HepG2 (cell line): ENCODE data around the gene APOM. TPM values are rescaled to one million over a fixed set of nuclear protein-coding genes. Genes with fewer than 3 reads are reported as not detected.
A peak's percentile ranks its signal among the peaks of the same experiment; 100 is the strongest.

Source experiments
- GABPB1 ChIP-seq: IDR thresholded peaks from 2 replicates; pipeline ENCODE4 v1.6.1; 2016; ENCODE audit warnings: mild to moderate bottlenecking, missing genetic modification reagents, moderate library complexity, missing compliant biosample characterization
- TSC22D2 ChIP-seq: sonication (generic); formaldehyde crosslinking; IDR thresholded peaks from 2 replicates; pipeline ENCODE4 v1.5.1; 2020; ENCODE audit warnings: missing genetic modification reagents, mild to moderate bottlenecking, borderline replicate concordance
- ZNF230 ChIP-seq: sonication (generic); formaldehyde crosslinking; IDR thresholded peaks from 2 replicates; pipeline ENCODE4 v1.4.0; 2020; ENCODE audit warnings: mild to moderate bottlenecking, missing genetic modification reagents
- ZNF253 ChIP-seq: sonication (generic); formaldehyde crosslinking; IDR thresholded peaks from 2 replicates; pipeline ENCODE4 v1.8.0; 2022; ENCODE audit warnings: mild to moderate bottlenecking, missing genetic modification reagents, borderline replicate concordance
- ZNF678 ChIP-seq: sonication (generic); formaldehyde crosslinking; IDR thresholded peaks from 2 replicates; pipeline ENCODE4 v1.4.0; 2020; ENCODE audit warnings: mild to moderate bottlenecking, missing genetic modification reagents
- ZNF720 ChIP-seq: sonication (generic); formaldehyde crosslinking; IDR thresholded peaks from 2 replicates; pipeline ENCODE4 v1.4.0; 2020; ENCODE audit warnings: missing genetic modification reagents
- polyA plus RNA-seq, 8 experiments: library from polyadenylated mRNA; depleted of rRNA in 3 of 8; stranded (reverse) in 7 of 8; unstranded in 1 of 8; fragments of >200 nt; fragmentation: Illumina TruSeq in 4 of 8; extraction: Trizol in 4 of 8; gene quantifications; 2 replicates each; pipeline versions ENCODE4 v1.2.1 to v1.2.3, GENCODE V29; 2011 to 2016; ENCODE audit warnings: low read depth in 4 of 8, missing spikeins in 1 of 8, mixed read lengths in 1 of 8; ENCODE audit not compliant: insufficient read depth in 1 of 8
- total RNA-seq, 5 experiments: library from RNA; depleted of rRNA; stranded (reverse); fragments of >200 nt; fragmentation: Illumina TruSeq; extraction: Trizol; gene quantifications; 2 replicates each; pipeline ENCODE4 v1.2.3, GENCODE V29; 2016; ENCODE audit warnings: low read depth in 1 of 5
- TF ChIP-seq, protein P1 (sequence below): sonication (generic); formaldehyde crosslinking; IDR thresholded peaks from 2 replicates; pipeline ENCODE4 v1.4.0; 2020; ENCODE audit warnings: low read depth, missing genetic modification reagents
- TF ChIP-seq, protein P2 (sequence below): sonication (generic); formaldehyde crosslinking; IDR thresholded peaks from 2 replicates; pipeline ENCODE4 v1.4.0; 2020; ENCODE audit warnings: mild to moderate bottlenecking, missing genetic modification reagents, borderline replicate concordance
- TF ChIP-seq, protein P3 (sequence below): sonication (generic); formaldehyde crosslinking; IDR thresholded peaks from 2 replicates; pipeline ENCODE4 v1.8.0; 2022; ENCODE audit warnings: mild to moderate bottlenecking, missing genetic modification reagents, borderline replicate concordance
- TF ChIP-seq, protein P4 (sequence below): sonication (generic); formaldehyde crosslinking; IDR thresholded peaks from 2 replicates; pipeline ENCODE4 v1.5.1; 2020; ENCODE audit warnings: mild to moderate bottlenecking, missing genetic modification reagents, moderate library complexity
- TF ChIP-seq, protein P5 (sequence below): sonication (generic); formaldehyde crosslinking; IDR thresholded peaks from 2 replicates; pipeline ENCODE4 v1.4.0; 2020; ENCODE audit warnings: mild to moderate bottlenecking, missing genetic modification reagents

Gene APOM
- total and polyA plus RNA-seq, 2 of the 13 experiments (the other 11 are each of a cell fraction or from before 2014, with no cell fraction given): 98.2 to 1,140 TPM

DNA sequence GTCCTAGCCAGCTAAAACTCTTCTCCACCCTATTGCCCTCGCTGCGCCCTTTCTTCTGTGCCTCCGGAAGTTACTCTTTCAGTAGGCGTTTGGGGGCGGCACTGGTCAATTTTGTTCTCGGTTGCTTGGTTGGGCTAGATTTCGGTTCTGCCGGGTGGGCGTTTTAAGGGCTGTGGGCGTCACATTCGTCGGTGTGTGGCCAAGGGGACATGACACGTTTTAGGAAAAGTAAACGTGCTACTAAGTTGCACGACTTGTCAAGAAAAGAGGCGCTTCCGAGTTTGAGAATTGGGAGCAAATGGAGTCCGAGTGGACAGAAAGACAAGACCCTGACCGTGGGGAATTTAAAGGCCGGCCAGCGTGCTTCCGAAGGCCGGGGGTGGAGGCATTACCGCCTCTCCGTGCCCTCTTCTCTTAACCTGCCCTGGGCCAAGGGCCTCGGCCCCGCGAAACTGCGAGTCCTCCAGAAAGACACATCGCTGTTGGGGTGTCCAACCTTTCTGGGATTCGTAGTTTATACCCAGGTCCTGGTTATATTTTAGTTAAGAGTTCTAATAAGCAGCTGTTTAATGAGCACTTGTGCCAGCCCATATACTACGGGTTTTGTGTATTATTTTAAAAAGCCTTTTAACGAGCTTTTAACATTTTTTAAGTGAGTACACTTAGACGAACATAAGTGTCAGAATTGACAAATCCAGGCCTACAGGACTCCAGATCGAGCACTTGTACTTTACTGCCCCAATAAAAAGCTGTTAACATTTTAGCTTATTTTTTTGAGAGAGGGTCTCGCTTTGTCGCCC lies 2.6 kb upstream of the APOM start (continued):
- TF ChIP-seq, protein P1, sequence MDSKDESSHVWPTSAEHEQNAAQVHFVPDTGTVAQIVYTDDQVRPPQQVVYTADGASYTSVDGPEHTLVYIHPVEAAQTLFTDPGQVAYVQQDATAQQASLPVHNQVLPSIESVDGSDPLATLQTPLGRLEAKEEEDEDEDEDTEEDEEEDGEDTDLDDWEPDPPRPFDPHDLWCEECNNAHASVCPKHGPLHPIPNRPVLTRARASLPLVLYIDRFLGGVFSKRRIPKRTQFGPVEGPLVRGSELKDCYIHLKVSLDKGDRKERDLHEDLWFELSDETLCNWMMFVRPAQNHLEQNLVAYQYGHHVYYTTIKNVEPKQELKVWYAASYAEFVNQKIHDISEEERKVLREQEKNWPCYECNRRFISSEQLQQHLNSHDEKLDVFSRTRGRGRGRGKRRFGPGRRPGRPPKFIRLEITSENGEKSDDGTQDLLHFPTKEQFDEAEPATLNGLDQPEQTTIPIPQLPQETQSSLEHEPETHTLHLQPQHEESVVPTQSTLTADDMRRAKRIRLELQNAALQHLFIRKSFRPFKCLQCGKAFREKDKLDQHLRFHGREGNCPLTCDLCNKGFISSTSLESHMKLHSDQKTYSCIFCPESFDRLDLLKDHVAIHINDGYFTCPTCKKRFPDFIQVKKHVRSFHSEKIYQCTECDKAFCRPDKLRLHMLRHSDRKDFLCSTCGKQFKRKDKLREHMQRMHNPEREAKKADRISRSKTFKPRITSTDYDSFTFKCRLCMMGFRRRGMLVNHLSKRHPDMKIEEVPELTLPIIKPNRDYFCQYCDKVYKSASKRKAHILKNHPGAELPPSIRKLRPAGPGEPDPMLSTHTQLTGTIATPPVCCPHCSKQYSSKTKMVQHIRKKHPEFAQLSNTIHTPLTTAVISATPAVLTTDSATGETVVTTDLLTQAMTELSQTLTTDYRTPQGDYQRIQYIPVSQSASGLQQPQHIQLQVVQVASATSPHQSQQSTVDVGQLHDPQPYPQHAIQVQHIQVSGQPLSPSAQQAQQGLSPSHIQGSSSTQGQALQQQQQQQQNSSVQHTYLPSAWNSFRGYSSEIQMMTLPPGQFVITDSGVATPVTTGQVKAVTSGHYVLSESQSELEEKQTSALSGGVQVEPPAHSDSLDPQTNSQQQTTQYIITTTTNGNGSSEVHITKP (CRISPR knock-in tag): no peak
- TF ChIP-seq ZNF230 (CRISPR knock-in tag) (no peak), ZNF720 (peak; percentile 58; the same call in 1 of the 2 replicates), ZNF678 (CRISPR knock-in tag) (no peak), ZNF253 (CRISPR knock-in tag) (no peak), TSC22D2 (CRISPR knock-in tag) (no peak), GABPB1 (CRISPR knock-in tag) (no peak; the same call in 1 of the 2 replicates)
- TF ChIP-seq, protein P2, sequence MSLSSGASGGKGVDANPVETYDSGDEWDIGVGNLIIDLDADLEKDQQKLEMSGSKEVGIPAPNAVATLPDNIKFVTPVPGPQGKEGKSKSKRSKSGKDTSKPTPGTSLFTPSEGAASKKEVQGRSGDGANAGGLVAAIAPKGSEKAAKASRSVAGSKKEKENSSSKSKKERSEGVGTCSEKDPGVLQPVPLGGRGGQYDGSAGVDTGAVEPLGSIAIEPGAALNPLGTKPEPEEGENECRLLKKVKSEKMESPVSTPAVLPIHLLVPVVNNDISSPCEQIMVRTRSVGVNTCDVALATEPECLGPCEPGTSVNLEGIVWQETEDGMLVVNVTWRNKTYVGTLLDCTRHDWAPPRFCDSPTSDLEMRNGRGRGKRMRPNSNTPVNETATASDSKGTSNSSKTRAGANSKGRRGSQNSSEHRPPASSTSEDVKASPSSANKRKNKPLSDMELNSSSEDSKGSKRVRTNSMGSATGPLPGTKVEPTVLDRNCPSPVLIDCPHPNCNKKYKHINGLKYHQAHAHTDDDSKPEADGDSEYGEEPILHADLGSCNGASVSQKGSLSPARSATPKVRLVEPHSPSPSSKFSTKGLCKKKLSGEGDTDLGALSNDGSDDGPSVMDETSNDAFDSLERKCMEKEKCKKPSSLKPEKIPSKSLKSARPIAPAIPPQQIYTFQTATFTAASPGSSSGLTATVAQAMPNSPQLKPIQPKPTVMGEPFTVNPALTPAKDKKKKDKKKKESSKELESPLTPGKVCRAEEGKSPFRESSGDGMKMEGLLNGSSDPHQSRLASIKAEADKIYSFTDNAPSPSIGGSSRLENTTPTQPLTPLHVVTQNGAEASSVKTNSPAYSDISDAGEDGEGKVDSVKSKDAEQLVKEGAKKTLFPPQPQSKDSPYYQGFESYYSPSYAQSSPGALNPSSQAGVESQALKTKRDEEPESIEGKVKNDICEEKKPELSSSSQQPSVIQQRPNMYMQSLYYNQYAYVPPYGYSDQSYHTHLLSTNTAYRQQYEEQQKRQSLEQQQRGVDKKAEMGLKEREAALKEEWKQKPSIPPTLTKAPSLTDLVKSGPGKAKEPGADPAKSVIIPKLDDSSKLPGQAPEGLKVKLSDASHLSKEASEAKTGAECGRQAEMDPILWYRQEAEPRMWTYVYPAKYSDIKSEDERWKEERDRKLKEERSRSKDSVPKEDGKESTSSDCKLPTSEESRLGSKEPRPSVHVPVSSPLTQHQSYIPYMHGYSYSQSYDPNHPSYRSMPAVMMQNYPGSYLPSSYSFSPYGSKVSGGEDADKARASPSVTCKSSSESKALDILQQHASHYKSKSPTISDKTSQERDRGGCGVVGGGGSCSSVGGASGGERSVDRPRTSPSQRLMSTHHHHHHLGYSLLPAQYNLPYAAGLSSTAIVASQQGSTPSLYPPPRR (CRISPR knock-in tag): no peak; the same call in 1 of the 2 replicates
- TF ChIP-seq, protein P3, sequence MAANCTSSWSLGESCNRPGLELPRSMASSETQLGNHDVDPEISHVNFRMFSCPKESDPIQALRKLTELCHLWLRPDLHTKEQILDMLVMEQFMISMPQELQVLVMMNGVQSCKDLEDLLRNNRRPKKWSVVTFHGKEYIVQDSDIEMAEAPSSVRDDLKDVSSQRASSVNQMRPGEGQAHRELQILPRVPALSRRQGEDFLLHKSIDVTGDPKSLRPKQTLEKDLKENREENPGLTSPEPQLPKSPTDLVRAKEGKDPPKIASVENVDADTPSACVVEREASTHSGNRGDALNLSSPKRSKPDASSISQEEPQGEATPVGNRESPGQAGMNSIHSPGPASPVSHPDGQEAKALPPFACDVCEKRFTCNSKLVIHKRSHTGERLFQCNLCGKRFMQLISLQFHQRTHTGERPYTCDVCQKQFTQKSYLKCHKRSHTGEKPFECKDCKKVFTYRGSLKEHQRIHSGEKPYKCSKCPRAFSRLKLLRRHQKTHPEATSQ (CRISPR knock-in tag): no peak
- TF ChIP-seq, protein P4, sequence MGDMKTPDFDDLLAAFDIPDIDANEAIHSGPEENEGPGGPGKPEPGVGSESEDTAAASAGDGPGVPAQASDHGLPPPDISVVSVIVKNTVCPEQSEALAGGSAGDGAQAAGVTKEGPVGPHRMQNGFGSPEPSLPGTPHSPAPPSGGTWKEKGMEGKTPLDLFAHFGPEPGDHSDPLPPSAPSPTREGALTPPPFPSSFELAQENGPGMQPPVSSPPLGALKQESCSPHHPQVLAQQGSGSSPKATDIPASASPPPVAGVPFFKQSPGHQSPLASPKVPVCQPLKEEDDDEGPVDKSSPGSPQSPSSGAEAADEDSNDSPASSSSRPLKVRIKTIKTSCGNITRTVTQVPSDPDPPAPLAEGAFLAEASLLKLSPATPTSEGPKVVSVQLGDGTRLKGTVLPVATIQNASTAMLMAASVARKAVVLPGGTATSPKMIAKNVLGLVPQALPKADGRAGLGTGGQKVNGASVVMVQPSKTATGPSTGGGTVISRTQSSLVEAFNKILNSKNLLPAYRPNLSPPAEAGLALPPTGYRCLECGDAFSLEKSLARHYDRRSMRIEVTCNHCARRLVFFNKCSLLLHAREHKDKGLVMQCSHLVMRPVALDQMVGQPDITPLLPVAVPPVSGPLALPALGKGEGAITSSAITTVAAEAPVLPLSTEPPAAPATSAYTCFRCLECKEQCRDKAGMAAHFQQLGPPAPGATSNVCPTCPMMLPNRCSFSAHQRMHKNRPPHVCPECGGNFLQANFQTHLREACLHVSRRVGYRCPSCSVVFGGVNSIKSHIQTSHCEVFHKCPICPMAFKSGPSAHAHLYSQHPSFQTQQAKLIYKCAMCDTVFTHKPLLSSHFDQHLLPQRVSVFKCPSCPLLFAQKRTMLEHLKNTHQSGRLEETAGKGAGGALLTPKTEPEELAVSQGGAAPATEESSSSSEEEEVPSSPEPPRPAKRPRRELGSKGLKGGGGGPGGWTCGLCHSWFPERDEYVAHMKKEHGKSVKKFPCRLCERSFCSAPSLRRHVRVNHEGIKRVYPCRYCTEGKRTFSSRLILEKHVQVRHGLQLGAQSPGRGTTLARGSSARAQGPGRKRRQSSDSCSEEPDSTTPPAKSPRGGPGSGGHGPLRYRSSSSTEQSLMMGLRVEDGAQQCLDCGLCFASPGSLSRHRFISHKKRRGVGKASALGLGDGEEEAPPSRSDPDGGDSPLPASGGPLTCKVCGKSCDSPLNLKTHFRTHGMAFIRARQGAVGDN (CRISPR knock-in tag): no peak; the same call in 1 of the 2 replicates
- TF ChIP-seq, protein P5, sequence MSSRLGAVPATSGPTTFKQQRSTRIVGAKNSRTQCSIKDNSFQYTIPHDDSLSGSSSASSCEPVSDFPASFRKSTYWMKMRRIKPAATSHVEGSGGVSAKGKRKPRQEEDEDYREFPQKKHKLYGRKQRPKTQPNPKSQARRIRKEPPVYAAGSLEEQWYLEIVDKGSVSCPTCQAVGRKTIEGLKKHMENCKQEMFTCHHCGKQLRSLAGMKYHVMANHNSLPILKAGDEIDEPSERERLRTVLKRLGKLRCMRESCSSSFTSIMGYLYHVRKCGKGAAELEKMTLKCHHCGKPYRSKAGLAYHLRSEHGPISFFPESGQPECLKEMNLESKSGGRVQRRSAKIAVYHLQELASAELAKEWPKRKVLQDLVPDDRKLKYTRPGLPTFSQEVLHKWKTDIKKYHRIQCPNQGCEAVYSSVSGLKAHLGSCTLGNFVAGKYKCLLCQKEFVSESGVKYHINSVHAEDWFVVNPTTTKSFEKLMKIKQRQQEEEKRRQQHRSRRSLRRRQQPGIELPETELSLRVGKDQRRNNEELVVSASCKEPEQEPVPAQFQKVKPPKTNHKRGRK (CRISPR knock-in tag): no peak
